K562 (cell line): ENCODE measurements around the gene AMMECR1L. TPM values are rescaled to one million over a fixed set of nuclear protein-coding genes. Genes with fewer than 3 reads are reported as not detected.

Experiments used
- ATAC-seq: fragments of 200-7000 bp; cut with Tn5 transposase; 3 replicates; pipeline ENCODE4 v1.9.1; 2020; ENCODE audit warnings: moderate library complexity
- BruUV-seq: library from RNA; stranded (reverse); fragments of 400-500 nt; replicated peaks from 2 replicates; lab custom pipeline; 2021; lab: Mats Ljungman, UMichigan
- CTCF ChIA-PET: fragments of 300-600 bp; formaldehyde crosslinking; extraction: SDS; loops from one replicate; lab custom pipeline; 2021; ENCODE audit warnings: low intra/inter-chr PET ratio; lab: Yijun Ruan, JAX
- POLR2A ChIA-PET: fragments of 300-600, 350-650 bp; sonication (Branson Sonifier 250); formaldehyde crosslinking; extraction: SDS; loops from one replicate; lab custom pipeline; 2021; ENCODE audit warnings: antibody characterized with exemption, inconsistent platforms; lab: Yijun Ruan, JAX
- DNase-seq, 4 experiments: peaks; one replicate each; pipeline versions ENCODE4 v3.0.0 to v3.0.0-alpha.2; 2011 to 2018; ENCODE audit warnings: low spot score in 3 of 4, mixed read lengths in 3 of 4; ENCODE audit errors: extremely low read depth in 1 of 4
- FAIRE-seq: peaks from 2 replicates; lab custom pipeline; 2011; peaks lifted over from hg19 to GRCh38; lab: Jason Lieb, UNC
- H2AFZ ChIP-seq: 2 replicates; pipeline ENCODE4 v1.6.0; 2011; ENCODE audit warnings: low read depth, low read length, control low read depth, inconsistent platforms
- H3K27ac ChIP-seq: fragments of 200-600 bp; 3 replicates; pipeline ENCODE4 v1.8.0; 2011; ENCODE audit warnings: low read depth, mild to moderate bottlenecking, control low read depth, inconsistent platforms, low read length, moderate library complexity, mixed read lengths; ENCODE audit errors: extremely low read depth
- H3K27me3 ChIP-seq, 2 experiments: fragments of 300-600 bp in 1 of 2; 2 replicates in 1 of 2; 3 replicates in 1 of 2; pipeline versions ENCODE4 v1.6.0 to v1.8.0; 2011; ENCODE audit warnings: inconsistent platforms in 2 of 2, low read length in 2 of 2, mild to moderate bottlenecking in 1 of 2, mixed read lengths in 1 of 2, moderate library complexity in 1 of 2; ENCODE audit not compliant: control insufficient read depth in 2 of 2, insufficient read depth in 2 of 2
- H3K36me3 ChIP-seq: fragments of 300-600 bp; 3 replicates; pipeline ENCODE4 v1.8.0; 2011; ENCODE audit warnings: mild to moderate bottlenecking, low read length, inconsistent platforms; ENCODE audit not compliant: control insufficient read depth, insufficient read depth
- H3K4me1 ChIP-seq, 2 experiments: fragments of 200-600 bp in 1 of 2; replicated peaks in 1 of 2; 2 replicates in 1 of 2; 3 replicates in 1 of 2; pipeline versions ENCODE4 v1.5.1 to v1.8.0; 2011; ENCODE audit warnings: inconsistent platforms in 2 of 2, low read length in 2 of 2, mild to moderate bottlenecking in 1 of 2, mixed read lengths in 1 of 2, moderate library complexity in 1 of 2; ENCODE audit not compliant: control insufficient read depth in 2 of 2, insufficient read depth in 2 of 2
- H3K4me2 ChIP-seq: 2 replicates; pipeline ENCODE4 v1.6.1; 2011; ENCODE audit warnings: low read length, control low read depth, inconsistent platforms, mixed read lengths; ENCODE audit not compliant: insufficient read depth
- H3K4me3 ChIP-seq: fragments of 200-600 bp; sonication (generic), shearing (Covaris generic); 2 replicates; pipeline ENCODE4 v1.5.1; 2016; ENCODE audit warnings: control low read depth, inconsistent platforms
- H3K79me2 ChIP-seq: fragments of 200-600 bp; 3 replicates; pipeline ENCODE4 v1.8.0; 2011; ENCODE audit warnings: low read length, inconsistent platforms; ENCODE audit not compliant: control insufficient read depth, insufficient read depth
- H3K9ac ChIP-seq, 2 experiments: 2 replicates each; pipeline versions ENCODE4 v1.6.0 to v1.6.1; 2011; ENCODE audit warnings: low read depth in 2 of 2, low read length in 2 of 2, control low read depth in 1 of 2, inconsistent platforms in 1 of 2, mild to moderate bottlenecking in 1 of 2, mixed read lengths in 1 of 2; ENCODE audit not compliant: insufficient read depth in 1 of 2
- H3K9me1 ChIP-seq: one replicate; pipeline ENCODE4 v1.6.0; 2011; ENCODE audit warnings: inconsistent platforms, mild to moderate bottlenecking, low read length, moderate library complexity; ENCODE audit not compliant: control insufficient read depth, insufficient read depth
- H3K9me3 ChIP-seq: replicated peaks from 2 replicates; pipeline ENCODE4 v1.5.1; 2011; ENCODE audit warnings: low read depth, low read length, inconsistent platforms; ENCODE audit not compliant: control insufficient read depth, insufficient read depth
- H4K20me1 ChIP-seq: replicated peaks from 2 replicates; pipeline ENCODE4 v1.6.1; 2011; ENCODE audit warnings: low read length, inconsistent platforms, mixed read lengths; ENCODE audit not compliant: control insufficient read depth, insufficient read depth
- ELK1 ChIP-seq: sonication (generic); formaldehyde crosslinking; IDR thresholded peaks from 2 replicates; pipeline ENCODE4 v1.8.1; 2022; ENCODE audit warnings: missing genetic modification reagents
- GABPA ChIP-seq: fragments of 200-800 bp; sonication (Bioruptor generic); conservative IDR thresholded peaks from 2 replicates; pipeline ENCODE4 v1.6.1; 2016; ENCODE audit warnings: low read depth, missing genetic modification characterization, missing compliant biosample characterization
- HLTF ChIP-seq: fragments of 450-650 bp; IDR thresholded peaks from 2 replicates; pipeline ENCODE4 v1.6.1; 2016
- HNRNPL ChIP-seq: fragments of 200-400 bp; formaldehyde crosslinking; IDR thresholded peaks from 2 replicates; pipeline ENCODE4 v1.6.1; 2017; ENCODE audit warnings: low read depth, mild to moderate bottlenecking, low read length
- NKRF ChIP-seq: fragments of 450-650 bp; IDR thresholded peaks from 2 replicates; pipeline ENCODE4 v1.6.1; 2016; ENCODE audit warnings: borderline replicate concordance
- POLR2H ChIP-seq: IDR thresholded peaks from 2 replicates; pipeline ENCODE4 v1.6.1; 2016; ENCODE audit warnings: missing genetic modification characterization, low read depth, mild to moderate bottlenecking, control low read depth, missing compliant biosample characterization, moderate library complexity
- RAD21 ChIP-seq, 2 experiments: fragments of 250-450 bp in 1 of 2; fragments of 450-650 bp in 1 of 2; sonication (Bioruptor Pico) in 1 of 2; formaldehyde crosslinking in 1 of 2; IDR thresholded peaks in 1 of 2; conservative IDR thresholded peaks in 1 of 2; 2 replicates each; pipeline versions ENCODE4 v1.4.0 to v1.8.0; 2020 to 2022; ENCODE audit warnings: mild to moderate bottlenecking in 2 of 2, moderate library complexity in 1 of 2
- TAF9B ChIP-seq: fragments of 450-650 bp; IDR thresholded peaks from 2 replicates; pipeline ENCODE4 v1.6.1; 2018; ENCODE audit warnings: mild to moderate bottlenecking; ENCODE audit not compliant: partially characterized antibody
- ZBTB33 ChIP-seq: sonication (generic); formaldehyde crosslinking; IDR thresholded peaks from 2 replicates; pipeline ENCODE4 v1.8.1; 2023; ENCODE audit warnings: mild to moderate bottlenecking, missing genetic modification reagents
- ZNF174 ChIP-seq: fragments of 250-450 bp; sonication (Bioruptor Pico); IDR thresholded peaks from 2 replicates; pipeline ENCODE4 v1.4.0; 2020; ENCODE audit warnings: mild to moderate bottlenecking
- ZNF184 ChIP-seq: sonication (generic); formaldehyde crosslinking; IDR thresholded peaks from 2 replicates; pipeline ENCODE4 v1.5.0; 2020; ENCODE audit warnings: missing genetic modification reagents
- ZNF444 ChIP-seq: fragments of 250-450 bp; sonication (Bioruptor Pico); IDR thresholded peaks from 2 replicates; pipeline ENCODE4 v1.4.0; 2020; ENCODE audit warnings: mild to moderate bottlenecking, moderate library complexity
- ZNF584 ChIP-seq: fragments of 200-800 bp; sonication (Bioruptor generic); IDR thresholded peaks from 2 replicates; pipeline ENCODE4 v1.6.1; 2016; ENCODE audit warnings: low read depth, mild to moderate bottlenecking, missing genetic modification characterization, missing compliant biosample characterization
- WGBS: fragments of 100-300 bp; shearing (Covaris generic); methylation state at CpG from one replicate; pipeline ENCODE4 v1.1.6; 2016; ENCODE audit warnings: low coverage, mixed read lengths; ENCODE audit not compliant: insufficient coverage; ENCODE audit errors: missing lambda C conversion rate; 5-methylcytosine and 5-hydroxymethylcytosine counted together
- in situ Hi-C: fragments of 300-500 bp; cut with MboI; formaldehyde crosslinking; loops from 4 replicates; pipeline ENCODE4 v1.15.0; 2018; ENCODE audit warnings: inconsistent platforms, mixed read lengths
- intact Hi-C: fragments of 100-400 bp; cut with micrococcal nuclease; formaldehyde crosslinking; loops from 2 replicates; pipeline ENCODE4 v1.14.2; 2022
- polyA plus RNA-seq, 8 experiments: library from polyadenylated mRNA; depleted of rRNA in 4 of 8; stranded (reverse) in 5 of 8; unstranded in 3 of 8; fragments of >200 nt; fragmentation: Nextera tagmentation in 2 of 8; fragmentation: Illumina TruSeq in 1 of 8; extraction: Ambion mirVana in 2 of 8; extraction: Trizol in 1 of 8; gene quantifications; 2 replicates each; pipeline versions ENCODE4 v1.2.1 to v1.2.3, GENCODE V29; 2011 to 2014; ENCODE audit warnings: inconsistent platforms in 1 of 8, missing spikeins in 1 of 8
- total RNA-seq, 7 experiments: library from RNA; depleted of rRNA in 6 of 7; stranded (reverse); fragments of >200 nt in 6 of 7; fragmentation: Illumina TruSeq in 2 of 7; extraction: Trizol in 2 of 7; gene quantifications; 2 replicates each; pipeline versions ENCODE4 v1.2.1 to v1.2.3, GENCODE V29; 2011 to 2021; ENCODE audit warnings: low replicate concordance in 1 of 7
- TF ChIP-seq, protein P1 (sequence below): fragments of 450-650 bp; formaldehyde crosslinking; conservative IDR thresholded peaks from 2 replicates; pipeline ENCODE4 v1.4.0; 2022; ENCODE audit warnings: mild to moderate bottlenecking, missing genetic modification characterization
- TF ChIP-seq, protein P2 (sequence below): sonication (generic); formaldehyde crosslinking; IDR thresholded peaks from 2 replicates; pipeline ENCODE4 v1.5.0; 2020; ENCODE audit warnings: missing genetic modification reagents

Gene AMMECR1L
- total and polyA plus RNA-seq, 9 of the 15 experiments (the other 6 are each of a cell fraction or from before 2014, with no cell fraction given): 3.7 to 15.3 (median 9.1) TPM

- DNase-seq (no peak), FAIRE-seq (no peak), ATAC-seq (no peak)
- no peaks in the 10 kb centered on the region for H3K36me3 ChIP-seq
- no peak overlapping the region for H3K4me2 ChIP-seq
- H3K9me3 ChIP-seq: no peaks in the 10 kb centered on the region
- H3K9ac ChIP-seq: no peak overlapping the region
- POLR2A ChIA-PET: interaction anchor here (1.2 kb wide), 1 partner anchor 20 kb away, joined by 3 read pairs; no protein-coding TSS in a partner anchor
- no TSS peak for BruUV-seq
- H3K27me3 ChIP-seq: no peaks in the 10 kb centered on the region
- peaks cover 3 to 4% of the 10 kb centered on the region in 2 experiments; a peak in 3 of 5 replicates for H3K4me1 ChIP-seq
- TF ChIP-seq RAD21 (CRISPR knock-in tag; conservative IDR thresholded peaks at IDR 0.05 in 1 of 2, IDR thresholded peaks at IDR 0.05 in 1 of 2) (no peak), HNRNPL (no peak), GABPA (tag) (no peak), POLR2H (tag) (no peak), HLTF (no peak), TAF9B (no peak), ZBTB33 (CRISPR knock-in tag) (no peak), ZNF174 (CRISPR knock-in tag) (no peak), NKRF (no peak), ELK1 (CRISPR knock-in tag) (no peak), ZNF584 (CRISPR knock-in tag) (no peak), ZNF184 (CRISPR knock-in tag) (no peak), ZNF444 (CRISPR knock-in tag) (no peak)
- TF ChIP-seq, protein P1, sequence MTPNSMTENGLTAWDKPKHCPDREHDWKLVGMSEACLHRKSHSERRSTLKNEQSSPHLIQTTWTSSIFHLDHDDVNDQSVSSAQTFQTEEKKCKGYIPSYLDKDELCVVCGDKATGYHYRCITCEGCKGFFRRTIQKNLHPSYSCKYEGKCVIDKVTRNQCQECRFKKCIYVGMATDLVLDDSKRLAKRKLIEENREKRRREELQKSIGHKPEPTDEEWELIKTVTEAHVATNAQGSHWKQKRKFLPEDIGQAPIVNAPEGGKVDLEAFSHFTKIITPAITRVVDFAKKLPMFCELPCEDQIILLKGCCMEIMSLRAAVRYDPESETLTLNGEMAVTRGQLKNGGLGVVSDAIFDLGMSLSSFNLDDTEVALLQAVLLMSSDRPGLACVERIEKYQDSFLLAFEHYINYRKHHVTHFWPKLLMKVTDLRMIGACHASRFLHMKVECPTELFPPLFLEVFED: no peak
- TF ChIP-seq, protein P2, sequence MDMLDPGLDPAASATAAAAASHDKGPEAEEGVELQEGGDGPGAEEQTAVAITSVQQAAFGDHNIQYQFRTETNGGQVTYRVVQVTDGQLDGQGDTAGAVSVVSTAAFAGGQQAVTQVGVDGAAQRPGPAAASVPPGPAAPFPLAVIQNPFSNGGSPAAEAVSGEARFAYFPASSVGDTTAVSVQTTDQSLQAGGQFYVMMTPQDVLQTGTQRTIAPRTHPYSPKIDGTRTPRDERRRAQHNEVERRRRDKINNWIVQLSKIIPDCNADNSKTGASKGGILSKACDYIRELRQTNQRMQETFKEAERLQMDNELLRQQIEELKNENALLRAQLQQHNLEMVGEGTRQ: no peak
- no peak overlapping the region for H3K27ac ChIP-seq
- H3K9me1 ChIP-seq: no peaks in the 10 kb centered on the region
- CTCF ChIA-PET: no interaction called here
- H3K79me2 ChIP-seq: no peaks in the 10 kb centered on the region
- H2AFZ ChIP-seq: no peak overlapping the region
- 50% methylated on average over 1 of the region's 1 CpG for WGBS
- no peaks in the 10 kb centered on the region for H4K20me1 ChIP-seq
- intact Hi-C loops: no loop called here
- in situ Hi-C loops: no loop called here
- no peak overlapping the region for H3K4me3 ChIP-seq
Measured at GRCh38 chr2:127929449-127929848, 43.7 kb upstream of the AMMECR1L start.
